ENCODE results near the gene GNG2.

The GNG2 gene

DNA sequence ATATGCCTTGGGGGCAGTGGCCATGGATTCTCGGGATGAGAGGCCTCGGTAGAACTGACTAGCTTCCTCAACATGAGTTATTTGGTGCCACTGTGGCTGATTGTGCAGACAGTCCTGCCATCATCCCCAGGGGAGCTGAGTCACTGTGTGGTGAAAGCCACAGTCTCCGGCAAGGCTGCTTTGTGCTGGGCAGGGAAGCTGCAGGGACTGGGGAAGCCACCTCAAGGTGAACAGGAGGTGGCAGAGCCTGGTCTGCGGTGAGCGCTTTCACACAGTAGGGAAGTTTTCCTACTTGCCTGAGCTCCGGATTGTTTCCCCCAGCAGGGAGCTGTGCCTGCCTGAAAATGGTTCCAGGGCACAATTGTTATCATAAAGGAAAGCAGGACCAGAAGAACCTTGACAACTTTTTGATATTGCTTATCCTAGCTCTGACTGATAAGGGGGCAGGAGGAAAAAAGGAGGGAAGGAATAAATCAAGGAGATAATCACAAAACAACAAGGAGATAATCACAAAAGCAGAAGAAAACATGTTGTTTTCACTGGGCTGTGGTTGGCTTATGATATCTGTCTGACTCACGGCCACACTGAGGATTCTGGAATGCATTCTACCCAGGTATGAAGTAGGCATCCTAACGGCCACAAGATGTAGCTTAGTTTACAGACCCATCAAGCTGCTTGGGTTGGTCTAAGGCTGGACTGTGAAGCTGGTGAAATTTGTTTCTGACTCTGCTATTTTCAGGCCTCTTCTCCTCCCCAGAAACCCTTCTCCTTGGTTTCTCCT, 32.2 kb upstream of the GNG2 start:
- ATAC-seq (ENCODE audit: insufficient read depth, low read depth), result peak; percentile 100
- Histone ChIP-seq H3K4me3 (ENCODE audit: low read depth in 1 of 2, low read length in 2 of 2) (peak overlapping the region in 1 of 2 experiments; percentile 24; a peak in 2 of 4 replicates), H4K20me1 (ENCODE audit: insufficient read depth, low read length) (no peaks in the 10 kb centered on the region), H3K9ac (ENCODE audit: low read depth, low read length) (no peak overlapping the region), H2AFZ (ENCODE audit: low read depth, low read length) (peak overlapping the region; percentile 35; the same call in 1 of the 2 replicates), H3K79me2 (ENCODE audit: insufficient read depth, low read length) (no peaks in the 10 kb centered on the region), H3K4me1 (ENCODE audit: insufficient read depth, low read length) (peaks cover 35% of the 10 kb centered on the region), H3K27ac (ENCODE audit: low read length) (peak overlapping the region; percentile 67), H3K9me3 (ENCODE audit: insufficient read depth, low read length, severe bottlenecking) (peaks cover 4% of the 10 kb centered on the region), H3K27me3 (ENCODE audit: insufficient read depth, low read length, poor library complexity) (no peaks in the 10 kb centered on the region), H3K36me3 (ENCODE audit: insufficient read depth, low read length) (no peaks in the 10 kb centered on the region), H3K4me2 (ENCODE audit: insufficient read depth, low read length) (peak overlapping the region; percentile 56)
- DNase-seq, result peak; percentile 93
- TF ChIP-seq EZH2 (IDR thresholded peaks at IDR 0.05; ENCODE audit: borderline replicate concordance, low read depth, low read length, severe bottlenecking), result no peak
- TF ChIP-seq, protein P1, sequence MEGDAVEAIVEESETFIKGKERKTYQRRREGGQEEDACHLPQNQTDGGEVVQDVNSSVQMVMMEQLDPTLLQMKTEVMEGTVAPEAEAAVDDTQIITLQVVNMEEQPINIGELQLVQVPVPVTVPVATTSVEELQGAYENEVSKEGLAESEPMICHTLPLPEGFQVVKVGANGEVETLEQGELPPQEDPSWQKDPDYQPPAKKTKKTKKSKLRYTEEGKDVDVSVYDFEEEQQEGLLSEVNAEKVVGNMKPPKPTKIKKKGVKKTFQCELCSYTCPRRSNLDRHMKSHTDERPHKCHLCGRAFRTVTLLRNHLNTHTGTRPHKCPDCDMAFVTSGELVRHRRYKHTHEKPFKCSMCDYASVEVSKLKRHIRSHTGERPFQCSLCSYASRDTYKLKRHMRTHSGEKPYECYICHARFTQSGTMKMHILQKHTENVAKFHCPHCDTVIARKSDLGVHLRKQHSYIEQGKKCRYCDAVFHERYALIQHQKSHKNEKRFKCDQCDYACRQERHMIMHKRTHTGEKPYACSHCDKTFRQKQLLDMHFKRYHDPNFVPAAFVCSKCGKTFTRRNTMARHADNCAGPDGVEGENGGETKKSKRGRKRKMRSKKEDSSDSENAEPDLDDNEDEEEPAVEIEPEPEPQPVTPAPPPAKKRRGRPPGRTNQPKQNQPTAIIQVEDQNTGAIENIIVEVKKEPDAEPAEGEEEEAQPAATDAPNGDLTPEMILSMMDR (IDR thresholded peaks at IDR 0.05; ENCODE audit: borderline replicate concordance, extremely low read depth, low read length, poor library complexity, severe bottlenecking), result peak; percentile 68

DNA sequence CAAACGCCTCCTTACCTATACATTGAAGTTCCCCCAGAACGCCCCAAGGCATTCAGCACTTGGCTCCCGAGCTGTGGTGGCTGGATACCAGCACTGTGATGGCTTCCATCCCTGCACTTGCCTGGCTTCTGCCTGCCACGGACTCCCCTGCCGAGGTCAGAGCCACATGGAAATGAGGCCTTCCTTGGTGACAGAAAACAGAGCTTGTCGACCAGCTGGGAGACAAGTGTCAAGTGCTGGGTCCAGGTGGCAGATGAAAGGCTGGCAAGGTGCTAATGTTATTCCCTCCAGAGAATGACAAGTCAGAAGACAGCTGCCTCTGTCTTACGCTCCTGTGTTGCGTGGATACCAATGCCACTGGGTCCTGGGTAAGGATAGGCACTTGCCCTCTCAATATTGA, 26.2 kb upstream of the GNG2 start:
- TF ChIP-seq EZH2 (IDR thresholded peaks at IDR 0.05; ENCODE audit: borderline replicate concordance, low read depth, low read length, severe bottlenecking), result no peak
- TF ChIP-seq, protein P1 (IDR thresholded peaks at IDR 0.05; ENCODE audit: borderline replicate concordance, extremely low read depth, low read length, poor library complexity, severe bottlenecking), result no peak
- H3K9ac ChIP-seq (ENCODE audit: low read depth, low read length), result no peak overlapping the region
- no peak overlapping the region for H3K27ac ChIP-seq (ENCODE audit: low read length)
- peaks cover 4% of the 10 kb centered on the region for H3K9me3 ChIP-seq (ENCODE audit: insufficient read depth, low read length, severe bottlenecking)
- no peaks in the 10 kb centered on the region for H3K79me2 ChIP-seq (ENCODE audit: insufficient read depth, low read length)
- H3K4me3 ChIP-seq (ENCODE audit: low read depth in 1 of 2, low read length in 2 of 2), result no peak overlapping the region
- 0 out of 3 replicates have a peak, but pooled peaks have one; percentile 19 for ATAC-seq (ENCODE audit: insufficient read depth, low read depth)
- no peak for DNase-seq
- peaks cover under 1% of the 10 kb centered on the region; the same call in 1 of the 2 replicates for H3K4me1 ChIP-seq (ENCODE audit: insufficient read depth, low read length)
- H3K4me2 ChIP-seq (ENCODE audit: insufficient read depth, low read length), result no peak overlapping the region
- H3K27me3 ChIP-seq (ENCODE audit: insufficient read depth, low read length, poor library complexity), result no peaks in the 10 kb centered on the region
- H3K36me3 ChIP-seq (ENCODE audit: insufficient read depth, low read length), result no peaks in the 10 kb centered on the region
- H4K20me1 ChIP-seq (ENCODE audit: insufficient read depth, low read length), result no peaks in the 10 kb centered on the region
- no peak overlapping the region for H2AFZ ChIP-seq (ENCODE audit: low read depth, low read length)

GRCh38 chr14:51836417-51836816, 24.0 kb upstream of the GNG2 start:
- Histone ChIP-seq H3K4me1 (ENCODE audit: insufficient read depth, low read length) (no peaks in the 10 kb centered on the region), H3K36me3 (ENCODE audit: insufficient read depth, low read length) (no peaks in the 10 kb centered on the region), H3K4me3 (ENCODE audit: low read depth in 1 of 2, low read length in 2 of 2) (no peak overlapping the region), H4K20me1 (ENCODE audit: insufficient read depth, low read length) (no peaks in the 10 kb centered on the region), H2AFZ (ENCODE audit: low read depth, low read length) (no peak overlapping the region), H3K27ac (ENCODE audit: low read length) (no peak overlapping the region), H3K27me3 (ENCODE audit: insufficient read depth, low read length, poor library complexity) (no peaks in the 10 kb centered on the region), H3K4me2 (ENCODE audit: insufficient read depth, low read length) (no peak overlapping the region), H3K9me3 (ENCODE audit: insufficient read depth, low read length, severe bottlenecking) (peaks cover 4% of the 10 kb centered on the region), H3K79me2 (ENCODE audit: insufficient read depth, low read length) (no peaks in the 10 kb centered on the region), H3K9ac (ENCODE audit: low read depth, low read length) (no peak overlapping the region)
- no peak for DNase-seq
- ATAC-seq (ENCODE audit: insufficient read depth, low read depth), result no peak
- TF ChIP-seq EZH2 (IDR thresholded peaks at IDR 0.05; ENCODE audit: borderline replicate concordance, low read depth, low read length, severe bottlenecking), result no peak
- TF ChIP-seq, protein P1 (IDR thresholded peaks at IDR 0.05; ENCODE audit: borderline replicate concordance, extremely low read depth, low read length, poor library complexity, severe bottlenecking), result no peak
